Immature natural killer cell (primary cell): Measurements from ENCODE around the gene FGA. TPM values are rescaled to one million over a fixed set of nuclear protein-coding genes. Genes with fewer than 3 reads are reported as not detected.

Experiments used
- DNase-seq, 3 donors: peaks; one replicate each; pipeline ENCODE4 v3.0.0; 2022; ENCODE audit warnings: mixed read lengths in 1 of 3
- H3K27ac Mint-ChIP-seq, 6 donors: one replicate each; pipeline ENCODE4 v1.8.0; 2020; ENCODE audit warnings: mixed read lengths in 6 of 6, mild to moderate bottlenecking in 5 of 6, inconsistent platforms in 4 of 6, moderate library complexity in 3 of 6
- H3K27me3 Mint-ChIP-seq, 3 donors: one replicate each; pipeline ENCODE4 v1.8.0; 2020 to 2021; ENCODE audit warnings: low read depth in 3 of 3, mild to moderate bottlenecking in 3 of 3, mixed read lengths in 3 of 3, moderate library complexity in 3 of 3, inconsistent platforms in 1 of 3
- H3K36me3 Mint-ChIP-seq, 3 donors: one replicate each; pipeline ENCODE4 v1.8.0; 2020; ENCODE audit warnings: mixed read lengths in 3 of 3, inconsistent platforms in 2 of 3, mild to moderate bottlenecking in 2 of 3
- H3K4me1 Mint-ChIP-seq, 2 donors: one replicate each; pipeline ENCODE4 v1.8.0; 2020; ENCODE audit warnings: inconsistent platforms in 2 of 2, mild to moderate bottlenecking in 2 of 2, mixed read lengths in 2 of 2, moderate library complexity in 1 of 2
- H3K4me3 Mint-ChIP-seq, 5 donors: one replicate each; pipeline ENCODE4 v1.8.0; 2020; ENCODE audit warnings: mild to moderate bottlenecking in 5 of 5, mixed read lengths in 5 of 5, inconsistent platforms in 3 of 5, moderate library complexity in 3 of 5
- H3K9me3 Mint-ChIP-seq, 6 donors: one replicate each; pipeline ENCODE4 v1.8.0; 2020; ENCODE audit warnings: mild to moderate bottlenecking in 6 of 6, mixed read lengths in 6 of 6, inconsistent platforms in 4 of 6, moderate library complexity in 3 of 6
- polyA plus RNA-seq, 3 donors: library from polyadenylated mRNA; unstranded; fragments of 300-500 nt; fragmentation: Illumina TruSeq; gene quantifications; one replicate each; pipeline ENCODE4 v1.2.3, GENCODE V29; 2021

The FGA gene
- polyA plus RNA-seq, 3 donors from 2014 or later: not detected

DNA sequence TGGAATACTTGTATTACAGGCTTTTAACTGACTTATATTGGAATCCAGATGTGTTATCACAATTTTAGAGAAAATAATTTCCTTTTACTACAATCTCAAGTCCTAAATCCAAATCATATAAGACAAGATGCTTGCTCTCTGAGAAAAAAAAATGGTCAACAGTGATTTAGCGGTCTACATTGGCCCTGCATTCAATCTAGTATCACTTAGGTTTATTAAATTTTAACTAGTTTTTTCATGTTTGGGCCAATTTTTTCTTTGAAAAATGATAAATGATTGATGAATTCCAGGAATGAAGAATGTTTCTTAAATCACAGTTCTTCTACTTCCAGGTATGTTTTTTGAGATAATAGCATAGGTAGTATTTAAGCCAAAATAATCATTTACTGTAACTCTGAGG, 24.7 kb upstream of the FGA start:
- Mint-ChIP-seq H3K27me3 (no peaks in the 10 kb centered on the region), H3K36me3 (no peaks in the 10 kb centered on the region), H3K27ac (no peak overlapping the region), H3K9me3 (no peaks in the 10 kb centered on the region), H3K4me3 (no peak overlapping the region), H3K4me1 (peaks cover 6 to 11% of the 10 kb centered on the region in 2 donors)
- no peak for DNase-seq

DNA sequence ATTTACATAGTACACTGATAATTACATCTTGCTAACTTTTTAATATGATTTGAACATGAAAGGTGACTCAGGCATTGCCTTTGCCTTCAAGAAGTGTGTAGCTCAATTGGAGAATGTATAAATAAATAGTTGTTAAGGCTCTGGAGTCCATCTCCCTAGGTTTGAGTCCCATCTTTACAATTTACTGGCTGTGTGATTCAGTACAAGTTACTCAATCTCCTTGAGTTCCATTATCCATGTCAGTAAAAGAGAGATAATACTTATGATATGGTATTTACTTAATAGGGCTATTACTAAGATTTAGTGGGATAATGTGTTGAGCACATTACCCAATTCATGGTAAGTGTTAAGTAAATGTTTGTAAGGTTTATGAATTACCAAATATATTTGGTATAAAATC, 23.8 kb upstream of the FGA start:
- H3K9me3 Mint-ChIP-seq: no peaks in the 10 kb centered on the region
- peaks cover 0 to under 1% (median 0%) of the 10 kb centered on the region in 3 donors for H3K27me3 Mint-ChIP-seq
- H3K4me3 Mint-ChIP-seq: no peak overlapping the region
- DNase-seq: no peak
- H3K4me1 Mint-ChIP-seq: peaks cover 6 to 11% of the 10 kb centered on the region in 2 donors
- no peaks in the 10 kb centered on the region for H3K36me3 Mint-ChIP-seq
- H3K27ac Mint-ChIP-seq: no peak overlapping the region

DNA sequence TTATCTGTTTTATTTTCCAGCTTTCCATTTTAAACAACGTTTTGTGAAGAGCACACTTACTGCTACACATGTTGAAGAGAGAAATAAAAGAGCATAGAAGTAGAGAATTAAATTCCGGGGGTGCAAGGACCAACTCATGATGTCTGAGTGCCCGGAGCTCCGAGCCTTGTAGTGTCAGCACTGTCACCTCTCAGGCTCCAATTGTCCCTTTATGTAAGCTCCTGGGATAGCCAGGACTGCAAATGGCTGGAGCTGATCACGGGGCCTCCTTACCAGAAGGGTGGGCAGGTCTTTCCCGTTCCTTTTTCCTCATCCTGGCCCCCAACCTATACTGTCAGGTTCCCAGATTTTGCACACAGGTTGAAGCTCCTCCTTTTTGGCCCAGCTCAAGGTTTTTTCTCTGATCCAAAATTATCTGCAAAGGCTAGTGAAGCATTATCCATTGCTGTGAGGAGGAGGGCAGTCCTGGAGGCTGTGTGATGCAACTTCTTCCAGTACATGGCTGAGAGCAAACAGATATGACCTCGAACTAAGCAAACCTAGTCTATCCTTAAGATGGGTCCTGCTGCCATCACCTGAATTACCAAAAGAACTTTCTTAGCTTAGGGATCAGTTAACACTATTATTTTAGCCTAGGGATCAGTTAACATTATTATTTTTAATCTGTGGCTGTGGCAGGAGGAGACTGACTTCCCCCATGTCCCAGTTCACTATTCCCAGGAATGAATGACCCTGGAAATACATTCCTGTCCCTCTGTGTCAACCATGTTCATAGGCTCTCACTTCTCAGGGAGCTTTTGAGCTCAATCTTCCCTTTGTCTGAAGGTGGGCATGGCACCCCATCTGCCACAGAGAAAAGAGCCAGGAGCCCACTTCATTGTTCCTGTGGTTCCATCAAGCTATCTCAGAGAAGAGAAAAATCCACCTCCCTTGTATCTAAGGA, 22.2 kb upstream of the FGA start, which contains the start of gene FGG:
Gene FGG, minus strand, starts transcription at position 185 of the 943 bp plus-strand sequence. Its CDS starts 47 bp downstream, at position 138.
- H3K27me3 Mint-ChIP-seq: peaks cover 0 to 4% (median 0%) of the 10 kb centered on the region in 3 donors
- no peaks in the 10 kb centered on the region for H3K9me3 Mint-ChIP-seq
- no peaks in the 10 kb centered on the region for H3K36me3 Mint-ChIP-seq
- no peak within 1 kb of the TSS for H3K27ac Mint-ChIP-seq
- DNase-seq: no peak
- peaks cover 6 to 11% of the 10 kb centered on the region in 2 donors for H3K4me1 Mint-ChIP-seq
- H3K4me3 Mint-ChIP-seq: no peak within 1 kb of the TSS

DNA sequence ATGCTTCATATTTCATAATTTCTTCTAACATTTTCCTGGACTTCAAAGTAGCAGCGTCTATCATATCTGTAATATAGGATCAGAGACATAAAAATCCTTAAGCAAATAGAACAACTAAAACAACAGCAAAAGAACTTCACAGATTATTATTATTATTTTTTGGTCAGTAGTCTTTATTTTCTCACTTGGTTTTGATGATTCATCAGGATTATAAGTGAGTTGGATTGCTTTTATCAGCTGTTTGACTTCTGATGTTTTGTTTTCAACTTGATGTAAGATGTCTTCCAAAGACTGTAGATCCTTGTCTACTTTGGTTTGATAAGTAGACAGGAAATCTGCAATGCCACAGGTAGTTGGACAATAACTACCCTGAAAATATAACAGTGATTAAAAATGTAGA, 21.3 kb upstream of the FGA start:
- DNase-seq: no peak
- H3K4me1 Mint-ChIP-seq: peaks cover 4 to 8% of the 10 kb centered on the region in 2 donors
- H3K4me3 Mint-ChIP-seq: no peak overlapping the region
- H3K27ac Mint-ChIP-seq: no peak overlapping the region
- peaks cover 0 to 4% (median 1%) of the 10 kb centered on the region in 3 donors for H3K27me3 Mint-ChIP-seq
- no peaks in the 10 kb centered on the region for H3K9me3 Mint-ChIP-seq
- H3K36me3 Mint-ChIP-seq: no peaks in the 10 kb centered on the region

DNA sequence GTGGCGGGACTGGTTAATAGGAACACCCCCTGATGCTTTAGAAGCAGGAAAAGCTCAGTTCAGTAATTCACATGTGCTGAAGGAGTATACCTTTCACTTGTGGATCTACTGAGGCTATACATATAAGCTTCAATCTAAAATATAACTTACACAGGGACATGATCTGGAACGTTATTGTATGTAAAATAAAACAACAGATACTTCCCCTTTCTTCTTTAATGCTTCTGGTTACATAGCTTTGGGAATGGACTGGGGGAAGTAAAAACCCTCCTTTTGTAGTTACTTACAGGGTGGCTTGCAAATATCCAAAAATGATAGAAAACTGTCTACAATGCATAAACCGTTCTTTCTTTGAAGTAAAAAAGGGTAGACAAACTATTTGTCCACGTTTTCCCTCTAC, 20.0 kb upstream of the FGA start:
- H3K4me1 Mint-ChIP-seq: no peaks in the 10 kb centered on the region
- H3K4me3 Mint-ChIP-seq: no peak overlapping the region
- H3K27me3 Mint-ChIP-seq: peaks cover 1 to 4% (median 4%) of the 10 kb centered on the region in 3 donors
- DNase-seq: no peak
- H3K36me3 Mint-ChIP-seq: no peaks in the 10 kb centered on the region
- H3K27ac Mint-ChIP-seq: no peak overlapping the region
- no peaks in the 10 kb centered on the region for H3K9me3 Mint-ChIP-seq

DNA sequence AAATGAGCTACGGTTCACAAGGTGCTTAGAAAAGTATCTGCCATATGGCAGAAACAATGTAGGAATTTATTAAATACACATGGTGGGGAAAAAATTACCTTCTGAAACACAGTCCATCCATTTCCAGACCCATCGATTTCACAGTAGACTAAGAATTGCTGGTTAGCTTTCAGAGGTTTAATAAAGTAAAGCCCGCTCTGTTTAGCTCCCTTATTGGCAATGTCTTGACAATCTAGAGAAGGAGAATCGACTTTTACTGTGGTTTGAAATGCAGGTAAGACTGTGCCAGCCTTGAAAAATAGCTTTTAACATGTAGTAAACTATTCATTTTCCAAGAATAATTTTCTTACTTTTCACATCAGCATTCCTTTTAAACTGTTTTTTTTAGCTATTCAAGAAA, 19.0 kb upstream of the FGA start:
- no peaks in the 10 kb centered on the region for H3K9me3 Mint-ChIP-seq
- no peaks in the 10 kb centered on the region for H3K4me1 Mint-ChIP-seq
- peaks cover 1 to 4% (median 4%) of the 10 kb centered on the region in 3 donors for H3K27me3 Mint-ChIP-seq
- H3K4me3 Mint-ChIP-seq: no peak overlapping the region
- H3K36me3 Mint-ChIP-seq: no peaks in the 10 kb centered on the region
- DNase-seq: no peak
- no peak overlapping the region for H3K27ac Mint-ChIP-seq

DNA sequence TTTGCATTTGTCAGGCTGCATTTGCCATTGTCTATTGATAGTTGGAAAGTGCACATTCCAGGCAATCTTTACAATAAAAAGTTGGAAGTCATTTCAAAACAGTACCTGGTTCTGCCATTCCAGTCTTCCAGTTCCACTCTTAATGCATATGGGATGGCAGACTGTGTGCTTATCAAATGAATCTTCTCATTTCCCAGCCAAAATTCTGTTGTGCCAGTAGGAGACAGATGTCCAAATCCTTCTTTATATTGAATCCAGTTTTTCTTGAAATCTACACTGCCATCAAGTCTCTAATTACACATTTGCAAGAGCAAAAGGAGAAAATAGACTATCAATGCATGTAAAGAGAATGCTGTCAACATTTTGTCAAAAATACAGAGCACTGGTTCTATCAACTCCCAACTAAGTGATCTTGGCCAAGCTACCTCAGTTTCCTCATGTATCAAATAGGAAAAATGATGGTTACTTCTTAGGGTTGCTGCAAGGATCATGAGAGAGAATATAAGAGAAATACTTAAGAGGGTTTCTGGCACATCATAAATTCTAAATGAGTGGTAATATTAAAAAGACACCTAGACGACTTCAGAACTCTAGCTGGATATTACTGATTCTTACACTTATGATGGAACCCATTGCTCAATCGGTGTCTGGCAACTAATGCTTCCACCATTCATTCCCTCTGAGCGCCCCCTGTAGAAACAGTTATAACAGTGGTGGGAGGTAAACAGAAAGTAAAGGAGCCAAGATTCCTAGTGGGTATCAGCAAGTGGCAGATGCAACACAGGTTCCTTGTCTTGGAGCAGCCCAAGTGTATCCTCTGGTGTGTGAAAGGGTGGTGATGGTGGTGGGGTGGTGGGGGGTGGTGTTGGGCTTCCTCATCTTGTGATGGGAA, 18.1 kb upstream of the FGA start:
- H3K27ac Mint-ChIP-seq: no peak overlapping the region
- H3K27me3 Mint-ChIP-seq: peaks cover 1 to 4% (median 4%) of the 10 kb centered on the region in 3 donors
- H3K4me3 Mint-ChIP-seq: no peak overlapping the region
- no peak for DNase-seq
- H3K9me3 Mint-ChIP-seq: no peaks in the 10 kb centered on the region
- no peaks in the 10 kb centered on the region for H3K4me1 Mint-ChIP-seq
- H3K36me3 Mint-ChIP-seq: no peaks in the 10 kb centered on the region

DNA sequence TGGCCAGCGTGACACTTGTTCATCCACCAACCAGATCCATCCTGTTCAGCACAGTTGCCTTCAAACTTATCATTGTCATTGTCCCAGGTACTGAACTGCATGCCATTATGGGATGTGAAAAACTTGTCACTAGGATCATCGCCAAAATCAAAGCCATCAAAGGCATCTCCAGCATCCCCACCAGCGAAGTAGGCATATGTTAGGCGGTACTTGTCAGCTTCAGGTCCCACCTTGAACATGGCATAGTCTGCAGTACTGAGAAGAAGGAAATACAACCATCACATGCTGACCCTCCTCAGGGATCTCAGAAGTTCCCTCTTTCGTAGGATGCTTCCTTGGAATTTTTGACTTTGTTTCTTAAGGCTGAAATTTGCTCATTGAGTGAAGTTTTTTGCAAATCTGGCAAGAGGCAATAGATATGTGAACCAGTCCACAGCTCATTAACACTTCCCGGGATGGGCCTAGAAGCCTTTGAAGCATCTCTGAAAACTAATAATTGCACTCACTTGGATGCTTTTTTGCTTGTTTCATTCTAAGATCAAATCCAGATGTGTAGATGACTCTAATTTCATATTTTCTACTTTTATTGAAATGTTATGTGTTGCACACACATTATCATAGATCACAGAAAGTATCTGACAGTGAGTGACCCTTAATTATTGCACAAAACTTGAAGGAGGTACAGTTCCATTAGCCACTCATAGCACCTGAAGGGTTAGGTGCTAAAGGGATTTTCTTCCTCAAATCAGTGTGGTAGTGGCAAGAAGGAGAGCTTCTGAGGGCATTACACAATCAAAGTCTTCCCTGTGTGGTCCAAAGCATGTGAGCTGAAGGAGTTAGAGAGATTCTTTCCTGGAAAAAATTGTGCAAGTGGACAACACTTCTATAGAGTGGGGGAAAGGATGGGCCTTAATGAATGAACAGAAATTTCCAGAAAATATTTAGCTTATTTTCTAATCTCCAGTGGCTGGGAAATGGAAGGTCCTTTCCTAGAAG, 16.5 kb upstream of the FGA start:
- no peaks in the 10 kb centered on the region for H3K4me1 Mint-ChIP-seq
- DNase-seq: no peak
- no peaks in the 10 kb centered on the region for H3K9me3 Mint-ChIP-seq
- H3K4me3 Mint-ChIP-seq: no peak overlapping the region
- no peaks in the 10 kb centered on the region for H3K36me3 Mint-ChIP-seq
- H3K27ac Mint-ChIP-seq: no peak overlapping the region
- peaks cover 4 to 6% (median 6%) of the 10 kb centered on the region in 3 donors for H3K27me3 Mint-ChIP-seq

DNA sequence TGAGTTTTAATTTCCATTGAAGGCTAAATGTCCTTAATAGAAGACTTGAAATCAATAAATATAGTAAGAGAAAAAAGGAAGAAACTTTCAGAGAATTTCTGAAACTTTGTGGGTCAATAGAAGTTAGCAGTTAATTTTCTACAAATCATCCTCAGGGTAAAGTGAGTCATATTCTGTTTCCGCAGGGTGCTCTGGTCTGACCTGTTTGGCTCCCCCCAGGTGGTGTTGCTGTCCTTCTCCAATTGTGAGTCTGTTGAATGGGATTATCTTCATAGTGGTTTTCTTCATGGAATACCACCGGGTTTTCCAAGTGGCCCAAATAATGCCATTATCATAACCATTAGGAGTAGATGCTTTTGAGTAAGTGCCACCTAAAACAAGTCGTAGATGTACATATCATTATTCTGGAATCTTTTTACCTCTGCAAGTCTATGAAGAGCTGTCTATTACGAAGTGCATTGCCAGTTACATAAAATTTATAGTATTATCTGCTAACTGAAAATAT, 14.2 kb upstream of the FGA start:
- Mint-ChIP-seq H3K27me3 (peaks cover 4 to 6% (median 6%) of the 10 kb centered on the region in 3 donors), H3K4me1 (no peaks in the 10 kb centered on the region), H3K36me3 (no peaks in the 10 kb centered on the region), H3K9me3 (no peaks in the 10 kb centered on the region), H3K4me3 (no peak overlapping the region), H3K27ac (no peak overlapping the region)
- no peak for DNase-seq

DNA sequence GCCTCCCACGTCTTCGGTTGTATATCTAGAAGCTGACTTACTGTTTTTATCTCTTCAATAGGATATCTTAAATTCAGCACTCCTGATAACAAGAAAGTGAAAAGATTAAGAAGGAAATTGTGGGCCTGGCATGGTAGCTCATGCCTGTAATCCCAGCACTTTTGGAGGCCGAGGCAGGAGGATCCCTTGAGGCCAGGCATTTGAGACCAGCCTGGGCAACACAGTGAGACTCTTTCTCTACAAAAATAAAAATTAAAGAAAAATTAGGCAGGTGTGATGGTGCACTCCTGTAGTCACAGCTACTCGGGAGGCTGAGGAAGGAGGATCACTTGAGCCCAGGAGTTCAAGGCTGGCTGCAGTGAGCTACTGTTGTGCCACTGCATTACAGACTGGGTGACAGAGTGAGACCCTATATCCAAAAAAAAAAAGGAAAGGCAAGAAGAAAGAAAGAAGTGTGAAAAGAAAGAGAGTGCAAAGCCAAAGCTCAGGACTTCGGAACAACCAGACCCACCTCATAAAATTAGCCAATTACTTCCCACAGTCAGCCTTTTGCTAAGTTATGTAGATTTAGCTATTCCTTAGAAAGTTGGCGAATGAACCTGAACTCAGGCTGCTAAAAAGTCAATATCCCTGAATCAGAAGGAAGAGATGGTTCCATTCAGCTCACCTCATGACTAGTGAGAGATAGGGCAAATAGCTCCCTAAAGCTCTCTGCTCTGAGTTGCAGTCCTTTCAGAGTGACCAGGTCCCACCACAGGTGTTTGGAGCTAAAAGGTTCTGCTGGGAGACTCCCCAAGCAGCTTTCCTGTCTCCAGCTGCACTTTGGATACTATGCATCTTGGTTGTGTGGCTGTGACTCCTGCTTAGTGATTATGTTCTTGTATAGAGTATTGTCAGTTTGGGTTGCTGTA, 12.7 kb upstream of the FGA start:
- Mint-ChIP-seq H3K4me1 (no peaks in the 10 kb centered on the region), H3K27me3 (peaks cover 4 to 6% (median 6%) of the 10 kb centered on the region in 3 donors), H3K9me3 (no peaks in the 10 kb centered on the region), H3K36me3 (no peaks in the 10 kb centered on the region), H3K4me3 (no peak overlapping the region), H3K27ac (no peak overlapping the region)
- no peak for DNase-seq

DNA sequence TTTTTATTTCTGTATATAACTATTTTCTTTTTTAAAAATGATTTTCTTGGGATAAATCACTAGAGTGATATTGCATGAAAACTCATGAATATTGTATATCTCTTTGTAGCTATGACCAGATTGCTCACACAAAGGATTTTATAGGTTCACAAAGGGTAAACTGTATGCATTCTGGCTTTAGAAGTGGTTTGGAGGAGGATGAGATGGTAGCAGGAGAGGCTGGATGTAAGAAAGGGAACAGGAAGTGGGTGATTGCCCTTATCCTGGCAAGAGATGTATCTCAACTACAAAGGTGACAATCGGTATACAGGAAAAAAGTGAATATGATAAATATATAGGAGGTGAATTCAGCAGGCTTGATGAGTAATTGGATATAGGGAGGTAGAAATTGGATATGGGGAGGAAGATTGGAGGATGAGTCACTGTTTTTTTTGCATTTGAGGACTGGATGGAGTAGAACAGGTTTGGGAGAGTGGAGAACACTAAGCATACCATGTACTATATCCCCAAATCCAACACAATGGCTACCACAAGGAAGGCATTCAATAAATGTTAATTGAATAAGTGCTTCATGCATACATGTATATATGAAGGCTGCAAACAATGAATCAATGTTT, 12.0 kb upstream of the FGA start:
- no peak overlapping the region for H3K4me3 Mint-ChIP-seq
- H3K4me1 Mint-ChIP-seq: no peaks in the 10 kb centered on the region
- DNase-seq: no peak
- peaks cover 5 to 9% (median 6%) of the 10 kb centered on the region in 3 donors for H3K27me3 Mint-ChIP-seq
- no peaks in the 10 kb centered on the region for H3K36me3 Mint-ChIP-seq
- no peaks in the 10 kb centered on the region for H3K9me3 Mint-ChIP-seq
- H3K27ac Mint-ChIP-seq: no peak overlapping the region
